ACHN (cell line): ENCODE results near the gene TEX2.

Source experiments
- DNase-seq: peaks from one replicate; pipeline ENCODE4 v3.0.0-alpha.2; 2015
- in situ Hi-C: cut with HindIII; loops from 2 replicates; pipeline ENCODE4 v1.10.0; 2017; ENCODE audit warnings: low sequenced_read_pairs, low pct_ligation_motif_present, low pct_unique_long_range_greater_than_20kb

TEX2 gene

GRCh38 chr17:64117981-64118979 lies 144.8 kb downstream of the TEX2 start:
- DNase-seq, result no peak
- in situ Hi-C loops, result no loop called here

- in situ Hi-C loops, result no loop called here
- no peak for DNase-seq
Measured at GRCh38 chr17:64115822-64116534, 147.1 kb downstream of the TEX2 start.

GRCh38 chr17:64115043-64115698 lies 147.9 kb downstream of the TEX2 start:
- no peak for DNase-seq
- in situ Hi-C loops, result no loop called here

- in situ Hi-C loops, result no loop called here
- DNase-seq, result no peak
Measured at GRCh38 chr17:64113006-64113405, 150.1 kb downstream of the TEX2 start.

GRCh38 chr17:64111831-64112230 lies 151.2 kb downstream of the TEX2 start:
- in situ Hi-C loops, result no loop called here
- no peak for DNase-seq

- in situ Hi-C loops, result no loop called here
- DNase-seq, result no peak
Measured at GRCh38 chr17:64110379-64111152, 152.5 kb downstream of the TEX2 start.

- in situ Hi-C loops, result no loop called here
- DNase-seq, result no peak
Measured at GRCh38 chr17:64109400-64109799, 153.7 kb downstream of the TEX2 start.

- in situ Hi-C loops, result no loop called here
- no peak for DNase-seq
Measured at GRCh38 chr17:64107500-64108236, 155.4 kb downstream of the TEX2 start.

GRCh38 chr17:64106918-64107317 lies 156.1 kb downstream of the TEX2 start:
- DNase-seq, result no peak
- in situ Hi-C loops, result no loop called here

GRCh38 chr17:64103391-64104364 lies 159.4 kb downstream of the TEX2 start:
- in situ Hi-C loops, result no loop called here
- peak; percentile 39 for DNase-seq

GRCh38 chr17:64102627-64103390 lies 160.3 kb downstream of the TEX2 start:
- in situ Hi-C loops, result no loop called here
- DNase-seq, result no peak

- no peak for DNase-seq
- in situ Hi-C loops, result no loop called here
Measured at GRCh38 chr17:64099543-64099942, 163.5 kb downstream of the TEX2 start.
